T1000 (cell line): ENCODE results near the gene MRAS.
A peak's percentile ranks its signal among the peaks of the same experiment; 100 is the strongest.
"Not testable (repeated sequence)": the region's sequence is repeated elsewhere in the genome, so short reads cannot be mapped to it uniquely, and the experiment has no call there.

ENCODE experiments used
- DNase-seq: peaks from one replicate; lab custom pipeline; 2025; ENCODE audit warnings: mixed read lengths; lab: John Stamatoyannopoulos, UW

The MRAS gene

GRCh38 chr3:138389841-138390581 is 41.6 kb downstream of the MRAS start:
- peak; percentile 49 for DNase-seq

- DNase-seq, result no peak
Measured at GRCh38 chr3:138390582-138390932, 42.2 kb downstream of the MRAS start.

GRCh38 chr3:138394156-138394555 is 45.8 kb downstream of the MRAS start:
- DNase-seq, result no peak

- DNase-seq, result no peak
Measured at GRCh38 chr3:138394686-138395085, 46.3 kb downstream of the MRAS start.

- DNase-seq, result no peak
Measured at GRCh38 chr3:138395865-138396751, 47.7 kb downstream of the MRAS start.

DNA sequence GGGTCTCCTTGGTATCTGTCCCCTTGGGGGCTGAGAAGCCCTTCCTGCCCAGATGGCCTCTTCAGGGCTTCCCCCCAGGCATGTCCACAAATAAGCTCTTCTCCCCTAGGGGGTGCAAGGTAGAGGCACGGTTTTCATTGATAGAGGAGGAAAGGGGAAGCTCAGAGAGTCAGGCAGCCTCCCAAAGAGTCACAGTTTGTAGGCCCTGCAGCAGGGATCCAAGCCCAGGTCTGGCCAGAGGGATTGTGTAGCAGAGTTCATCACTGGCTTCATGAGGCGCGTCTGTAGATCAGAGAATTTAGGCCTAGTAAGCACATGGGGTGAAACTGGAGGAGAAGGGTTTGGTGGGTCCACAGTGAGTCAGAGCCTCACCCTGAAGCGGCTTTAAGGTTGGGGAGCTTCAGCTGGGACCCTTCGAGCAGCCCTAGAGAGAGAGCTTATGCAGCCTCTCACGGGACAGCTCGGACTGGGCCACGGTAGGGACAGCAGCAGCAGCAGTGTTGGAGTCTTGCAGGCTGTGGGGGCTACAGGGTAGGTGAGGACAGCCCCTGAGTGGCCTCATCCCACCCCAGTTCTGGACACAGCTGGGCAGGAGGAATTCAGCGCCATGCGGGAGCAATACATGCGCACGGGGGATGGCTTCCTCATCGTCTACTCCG is 48.5 kb downstream of the MRAS start:
- no peak for DNase-seq

GRCh38 chr3:138397983-138398382 is 49.6 kb downstream of the MRAS start:
- no peak for DNase-seq

- DNase-seq, result no peak
Measured at GRCh38 chr3:138398791-138399575, 50.6 kb downstream of the MRAS start.

- DNase-seq, result no peak
Measured at GRCh38 chr3:138399766-138400165, 51.4 kb downstream of the MRAS start.

DNA sequence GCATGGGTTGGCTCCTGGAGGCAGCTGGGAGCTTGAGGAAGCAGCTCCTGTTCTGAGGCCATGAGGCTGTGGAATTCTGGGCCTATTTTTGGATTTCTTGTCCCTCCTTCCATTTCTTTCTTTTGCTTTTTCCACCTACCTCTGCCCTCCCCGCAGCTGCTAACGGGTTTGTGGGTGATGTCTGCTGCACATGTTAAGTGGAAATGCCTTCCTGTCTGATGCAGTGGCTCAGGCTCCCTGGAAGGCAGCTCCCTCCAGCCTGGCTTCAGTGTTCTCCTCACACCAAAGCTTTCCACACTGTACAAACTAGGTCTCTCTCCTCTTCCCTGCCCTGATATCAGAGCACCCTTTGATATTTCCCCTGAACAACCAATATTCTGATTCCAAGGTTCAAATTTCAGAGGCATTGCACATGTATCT is 52.3 kb downstream of the MRAS start:
- DNase-seq, result no peak

GRCh38 chr3:138401834-138402233 is 53.5 kb downstream of the MRAS start:
- no peak for DNase-seq

GRCh38 chr3:138404121-138404520 is 55.7 kb downstream of the MRAS start:
- no peak for DNase-seq

DNA sequence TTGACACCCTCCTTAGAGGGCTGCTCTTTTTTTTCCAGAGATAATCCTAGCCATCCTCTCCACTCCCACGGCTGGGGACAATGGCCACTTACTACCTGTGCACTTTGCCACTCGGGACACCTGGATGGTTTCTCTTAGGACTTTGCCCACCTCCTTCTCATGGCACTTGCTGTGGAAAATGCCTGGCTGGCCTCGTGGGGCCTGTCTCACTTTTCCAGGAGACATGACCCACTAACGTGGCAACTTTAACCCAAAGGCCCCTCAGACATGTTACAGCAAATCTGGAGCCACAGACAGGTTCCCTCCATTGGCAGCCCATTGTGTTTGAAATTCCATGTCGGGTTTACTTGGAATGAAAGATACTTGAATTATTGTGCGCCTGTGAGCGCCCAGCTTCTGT is 56.6 kb downstream of the MRAS start:
- DNase-seq, result no peak

DNA sequence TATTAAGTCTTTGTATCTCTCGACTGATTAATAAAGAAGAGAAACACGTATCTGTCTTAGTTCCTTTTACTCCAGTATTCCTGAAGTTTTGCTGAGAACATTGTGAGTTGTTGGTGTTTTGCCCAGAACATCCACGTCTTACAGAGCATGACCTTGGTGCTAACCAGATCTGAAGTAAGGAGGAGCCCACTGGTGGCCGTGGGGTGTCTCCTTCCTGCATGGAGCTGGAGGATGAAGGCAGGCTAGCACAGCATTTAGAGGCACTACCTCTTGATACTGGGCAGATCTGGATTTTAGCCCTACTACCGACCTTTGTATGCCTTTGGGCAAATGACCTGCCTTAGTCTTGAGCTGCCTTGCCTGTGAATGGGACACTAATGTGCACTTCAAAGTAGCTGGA is 57.1 kb downstream of the MRAS start:
- DNase-seq, result no peak

DNA sequence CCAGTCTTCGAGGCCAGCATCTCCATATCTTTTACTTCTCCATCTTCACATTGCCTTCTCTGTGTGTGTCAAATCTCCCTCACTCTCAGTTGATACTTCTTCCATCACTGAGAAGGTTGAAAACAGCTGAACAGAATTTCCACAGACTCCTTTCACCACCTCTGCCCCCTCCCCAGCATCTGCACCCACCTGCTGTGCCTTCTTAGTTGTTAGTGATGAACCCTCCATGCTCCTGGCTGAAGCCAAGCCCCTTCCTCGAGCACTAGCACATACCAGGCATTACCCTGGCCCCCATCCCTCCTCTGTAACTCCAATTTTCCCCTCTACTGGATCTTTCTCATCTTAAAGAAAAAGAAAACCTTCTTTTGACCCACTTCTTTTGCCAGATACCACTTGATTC is 58.2 kb downstream of the MRAS start:
- DNase-seq, result no peak

GRCh38 chr3:138407236-138407907 is 59.0 kb downstream of the MRAS start:
- DNase-seq, result no peak

DNA sequence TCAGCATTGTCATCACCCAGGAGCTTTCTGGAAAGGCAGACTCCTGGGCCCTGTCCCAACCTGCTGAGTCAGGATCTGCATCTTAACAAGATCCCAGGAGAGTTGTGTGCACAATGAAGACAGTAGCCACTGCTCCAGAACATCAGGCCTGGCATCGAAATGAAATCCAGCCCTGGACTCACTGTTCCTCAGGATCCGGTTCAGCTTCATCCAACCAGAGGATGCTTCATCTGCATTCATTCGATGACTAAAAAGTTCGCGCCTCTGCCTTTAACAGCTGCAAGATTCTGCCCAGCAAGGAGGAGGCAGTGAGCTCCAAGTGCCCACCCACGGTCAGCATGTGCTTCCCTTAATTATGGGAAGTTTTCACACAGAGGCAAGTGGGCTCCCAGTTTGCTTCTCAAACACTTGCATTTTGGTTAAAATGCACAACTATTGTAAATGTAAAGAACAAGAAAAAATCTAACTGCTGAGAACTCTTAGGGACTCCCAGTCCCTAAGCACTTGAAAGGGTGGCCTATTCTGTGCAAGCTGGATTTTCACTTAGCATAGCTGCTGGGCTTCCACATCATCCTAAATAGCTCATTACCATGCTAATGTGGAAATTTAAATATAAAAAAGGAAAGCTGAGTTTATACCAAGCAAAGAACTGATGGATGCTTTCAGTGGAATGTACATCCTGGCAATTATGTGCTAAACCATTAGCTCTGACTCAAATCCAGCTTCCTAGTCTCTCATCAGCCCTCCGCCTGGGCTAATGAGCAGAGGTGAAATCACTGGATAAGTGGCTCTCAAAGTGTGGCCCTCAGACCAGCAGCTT is 60.6 kb downstream of the MRAS start:
- no peak for DNase-seq

DNA sequence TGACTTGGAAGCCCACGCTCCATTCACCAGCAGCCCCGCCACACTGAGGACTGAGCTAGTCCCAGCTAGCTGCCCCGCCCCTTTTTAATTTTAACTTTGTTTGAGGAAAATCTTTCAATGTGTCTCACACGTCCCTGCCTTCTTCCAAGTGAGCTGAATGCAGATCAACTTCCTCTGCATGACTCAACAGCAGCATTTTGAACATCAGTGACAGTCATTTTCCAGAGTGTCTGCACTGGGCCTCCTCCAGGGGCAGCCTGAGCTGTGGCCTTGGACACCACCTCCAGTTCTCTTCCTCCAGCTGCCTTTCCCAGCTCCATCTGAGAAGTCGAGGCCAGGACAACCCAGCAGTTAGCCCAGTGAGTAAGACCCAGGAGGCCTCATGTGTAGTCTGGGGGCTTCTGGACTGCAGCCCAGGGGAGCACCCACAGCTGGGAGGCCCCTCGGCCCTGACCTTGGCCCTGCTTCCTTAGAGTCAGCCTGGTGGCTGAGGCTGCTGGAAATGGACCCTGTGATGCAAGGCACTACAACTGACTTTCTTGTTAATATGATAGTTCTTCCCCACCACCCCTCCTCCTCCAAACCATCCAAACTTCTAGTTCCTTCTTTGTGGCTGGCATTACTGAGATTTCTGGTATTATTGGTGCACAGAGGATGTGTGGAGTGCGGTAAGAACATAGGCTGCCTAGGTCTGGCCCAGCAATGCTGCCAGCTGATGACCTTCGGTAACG is 64.6 kb downstream of the MRAS start:
- no peak for DNase-seq

DNA sequence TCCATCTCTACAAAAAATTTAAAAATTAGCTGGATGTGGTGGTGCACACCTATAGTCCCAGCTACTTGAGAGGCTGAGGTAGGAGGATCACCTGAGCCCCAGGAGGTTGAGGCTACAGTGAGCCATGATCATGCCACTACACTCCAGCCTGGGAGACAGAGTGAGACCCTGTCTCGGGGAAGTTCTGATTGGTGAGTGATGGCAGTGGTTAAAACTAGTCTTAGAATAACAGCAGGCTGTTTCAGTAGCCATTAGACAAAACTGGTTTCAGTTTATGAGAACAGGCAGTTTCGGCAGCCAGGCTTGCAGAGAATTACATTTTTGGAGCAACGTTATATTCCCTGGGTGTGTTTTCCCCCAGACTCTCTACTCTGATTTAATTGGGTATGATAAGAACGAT is 67.9 kb downstream of the MRAS start:
- DNase-seq, result not testable (repeated sequence)

DNA sequence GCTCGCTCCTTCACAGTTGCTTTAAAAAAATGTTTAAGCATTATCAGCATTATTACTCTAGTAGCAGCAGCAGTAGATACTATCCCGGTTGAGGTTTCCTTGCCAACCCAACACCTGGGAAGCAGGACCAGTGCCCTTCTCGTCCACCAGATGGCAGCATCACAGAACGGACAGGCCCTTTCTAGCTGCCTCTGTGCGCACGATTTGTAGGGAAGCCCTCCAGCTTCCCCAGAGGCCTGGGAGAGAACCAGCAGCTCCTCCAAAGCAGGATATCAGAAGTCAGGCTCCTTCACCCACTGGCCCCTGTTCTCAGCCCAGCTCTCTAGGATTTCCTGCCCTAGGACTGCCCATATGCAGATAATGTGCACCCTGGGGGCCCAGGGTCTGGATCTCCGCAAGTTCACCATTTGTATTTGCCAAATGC is 69.2 kb downstream of the MRAS start:
- peak; percentile 69 for DNase-seq
